HG02588 (cell line): ENCODE measurements around the gene RAB11FIP3.
A peak's percentile ranks its signal among the peaks of the same experiment; 100 is the strongest.

Experiments used
- ATAC-seq: cut with Tn5 transposase; IDR thresholded peaks from one replicate; pipeline ENCODE4 v1.9.1; 2021; ENCODE audit warnings: mild to moderate bottlenecking, moderate library complexity; ENCODE audit not compliant: unreplicated experiment

The RAB11FIP3 gene

DNA sequence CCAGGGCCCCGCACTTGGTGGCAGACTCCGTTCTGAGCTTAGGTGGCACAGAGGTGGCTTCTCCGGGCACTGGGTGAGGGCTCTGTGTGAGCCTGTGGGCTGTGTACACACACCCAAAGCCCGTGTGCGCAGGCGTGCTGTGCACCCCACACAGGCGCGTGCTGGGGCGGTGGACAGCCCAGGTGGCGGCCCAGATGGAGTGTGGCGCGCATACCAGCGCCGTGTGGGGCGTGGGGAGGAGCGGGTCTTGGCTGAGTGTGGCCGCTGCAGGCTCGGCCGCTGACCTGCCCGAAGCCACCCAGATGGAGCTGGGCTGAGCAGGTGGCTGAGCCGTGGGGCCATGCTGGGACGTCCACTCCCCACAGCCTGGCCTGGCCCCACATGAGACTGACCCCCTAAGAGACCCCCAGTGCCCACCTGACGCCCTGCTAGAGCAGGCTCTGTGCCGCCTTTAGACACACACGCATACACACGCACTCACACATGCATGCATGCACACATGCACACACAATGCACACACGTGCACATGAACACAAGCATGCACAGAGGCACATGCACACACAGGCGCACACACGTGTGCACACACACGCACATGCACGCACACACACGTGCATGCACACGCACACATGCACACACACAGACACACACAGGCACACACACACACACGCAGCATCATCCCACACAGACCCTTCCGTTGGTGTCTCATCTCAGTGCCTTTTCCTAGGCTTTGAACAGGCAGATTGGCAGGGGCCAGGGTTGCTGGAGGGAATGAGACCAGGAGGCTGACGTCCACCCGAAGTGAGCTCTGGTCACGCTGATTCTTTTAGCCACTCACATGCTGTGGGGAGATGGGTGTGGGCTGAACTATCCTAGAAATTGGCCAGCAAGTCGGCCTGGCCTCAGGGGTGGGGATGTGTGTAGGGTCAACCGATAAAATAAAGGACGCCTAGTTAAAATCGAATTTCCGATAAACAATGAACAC is 136.8 kb downstream of the RAB11FIP3 start:
- no peak for ATAC-seq

DNA sequence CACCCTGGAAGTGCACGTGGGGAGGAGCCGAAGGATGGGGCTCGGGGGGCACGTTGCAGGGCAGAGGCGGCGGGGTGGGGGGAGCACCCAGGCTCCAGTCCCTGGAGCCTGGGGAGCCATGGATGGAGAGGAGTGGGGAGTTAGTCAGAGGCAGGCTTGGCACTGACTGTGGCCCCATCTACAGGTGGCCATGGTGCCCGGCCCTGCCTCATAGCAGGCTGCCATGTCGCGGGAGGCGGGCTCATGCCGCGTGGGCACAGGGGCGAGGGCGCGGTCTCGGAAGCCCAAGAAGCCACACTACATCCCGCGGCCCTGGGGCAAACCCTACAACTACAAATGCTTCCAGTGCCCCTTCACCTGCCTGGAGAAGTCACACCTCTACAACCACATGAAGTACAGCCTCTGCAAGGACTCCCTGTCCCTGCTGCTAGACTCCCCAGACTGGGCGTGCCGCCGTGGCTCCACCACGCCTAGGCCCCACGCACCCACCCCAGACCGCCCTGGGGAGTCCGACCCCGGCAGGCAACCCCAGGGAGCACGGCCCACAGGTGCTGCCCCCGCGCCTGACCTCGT is 137.7 kb downstream of the RAB11FIP3 start:
- ATAC-seq = no peak

DNA sequence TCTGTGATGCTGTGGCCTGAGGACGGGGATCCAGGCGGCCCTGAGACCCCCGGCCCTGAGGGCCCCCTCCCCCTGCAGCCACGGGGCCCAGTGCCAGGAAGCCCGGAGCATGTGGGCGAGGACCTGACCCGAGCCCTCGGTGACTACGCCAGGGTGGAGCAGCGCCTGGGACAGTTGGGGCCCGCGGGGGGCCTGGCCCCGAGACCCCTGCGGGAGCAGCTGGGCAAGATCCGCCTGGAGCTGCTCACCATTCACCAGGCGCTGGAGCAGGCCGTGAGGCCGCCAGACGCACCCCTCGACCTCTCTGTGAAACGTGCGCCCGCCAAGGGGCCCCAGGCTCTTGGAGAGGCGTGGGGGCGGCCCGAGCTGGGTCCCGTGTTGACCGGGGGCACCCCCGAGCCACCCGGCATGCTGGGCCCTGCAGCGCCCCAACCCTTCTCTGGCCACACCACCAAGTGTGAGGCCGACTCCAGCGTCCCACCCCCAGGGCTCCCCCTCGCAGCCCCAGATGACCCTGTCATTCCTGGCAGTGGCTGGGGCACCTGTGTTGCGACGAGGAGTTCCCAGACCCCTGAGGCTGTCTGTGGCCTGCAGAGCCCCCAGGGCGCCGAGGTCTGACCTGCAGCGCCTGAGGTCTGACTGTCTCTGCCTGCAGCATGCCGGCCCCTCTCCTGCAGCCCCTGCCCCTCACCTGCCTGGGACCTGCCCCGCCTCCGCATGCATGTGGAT is 139.4 kb downstream of the RAB11FIP3 start:
- ATAC-seq = no peak

DNA sequence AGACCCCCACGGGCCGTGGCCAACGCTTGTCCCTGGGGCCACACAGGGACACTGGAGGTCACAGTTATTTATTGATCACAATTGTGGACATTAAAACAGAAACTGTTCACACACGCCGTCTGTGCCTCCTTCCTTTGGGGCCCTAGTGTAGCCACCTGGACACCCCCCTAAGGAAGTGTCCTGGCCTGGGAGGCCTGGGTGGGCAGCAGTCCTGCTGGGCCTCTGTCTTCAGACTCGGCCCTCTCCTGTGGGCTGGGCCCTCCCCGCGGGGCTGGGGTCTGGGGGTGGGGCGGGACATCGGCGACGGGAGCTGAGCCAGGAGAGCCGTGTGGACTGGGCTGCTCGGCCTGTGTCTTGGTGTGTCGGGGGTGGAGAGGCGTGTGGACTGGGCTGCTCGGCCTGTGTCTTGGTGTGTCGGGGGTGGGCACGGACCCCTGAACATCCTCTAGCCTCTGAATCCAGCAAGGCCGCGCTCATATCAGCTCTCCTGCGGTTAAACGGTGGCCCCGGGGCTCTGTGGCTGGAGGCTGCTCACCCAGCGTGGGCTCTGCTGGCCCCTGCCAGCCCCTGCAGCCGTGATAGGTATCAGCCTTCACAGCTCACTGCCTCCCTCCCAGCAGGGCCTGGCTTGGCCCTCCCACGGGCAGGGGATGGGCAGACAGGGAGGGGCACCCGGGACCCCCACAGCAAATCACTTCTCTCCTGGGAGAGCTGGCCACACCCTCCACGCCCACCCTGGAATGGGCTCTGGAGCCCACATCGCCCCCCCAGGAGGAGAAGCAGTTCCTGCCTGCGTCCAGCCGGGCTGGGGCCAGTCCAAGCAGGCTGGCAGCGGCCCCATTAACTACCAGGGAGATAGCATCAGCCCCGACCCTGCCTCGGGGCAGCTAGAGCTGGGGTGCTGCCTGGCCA is 140.2 kb downstream of the RAB11FIP3 start:
- no peak for ATAC-seq

DNA sequence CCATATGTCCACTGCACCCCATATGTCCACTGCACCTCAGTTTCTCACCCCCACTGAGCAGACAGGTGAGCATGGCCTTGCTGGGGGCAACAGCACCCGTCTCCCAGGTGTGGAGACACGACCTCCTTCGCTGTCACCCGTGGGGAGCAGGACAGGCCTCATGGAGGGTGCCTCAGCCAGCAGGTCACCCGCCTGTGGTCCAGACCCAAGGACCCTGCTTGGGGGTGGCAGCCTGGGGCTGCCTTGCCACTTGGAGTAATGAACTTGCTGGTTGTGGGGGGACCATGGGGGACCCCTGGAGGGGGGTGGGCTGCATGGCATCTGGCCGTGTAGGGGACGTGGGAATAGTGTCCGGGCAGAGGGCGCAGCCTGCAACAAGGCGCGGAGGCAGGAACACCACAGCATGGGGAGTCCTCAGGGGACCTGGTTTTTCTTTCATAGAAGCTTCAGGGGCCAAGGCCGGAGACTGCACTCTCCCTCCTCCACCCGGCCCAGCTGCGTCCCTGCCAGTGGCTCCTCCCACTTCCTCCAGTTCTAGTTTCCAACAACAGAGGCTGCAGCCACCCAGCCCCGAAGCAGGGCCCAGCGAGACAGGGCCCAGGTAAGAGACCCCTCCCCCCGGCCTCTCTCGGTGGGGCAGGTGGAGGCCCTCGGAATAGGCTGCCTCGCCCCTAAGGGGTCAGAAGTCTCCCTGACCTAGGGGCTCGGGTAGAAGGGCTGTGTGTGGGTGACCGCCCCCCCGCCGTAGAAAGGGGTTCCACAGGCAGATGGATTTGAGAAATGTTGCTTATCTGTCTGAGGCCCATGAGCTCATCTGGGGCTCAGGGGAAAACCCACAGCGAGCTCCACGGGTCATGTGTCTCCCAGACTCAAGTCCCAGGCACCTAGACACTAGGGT is 141.3 kb downstream of the RAB11FIP3 start, which contains the start of gene NHLRC4:
TSS of gene NHLRC4 (plus strand) at position 531 of the 898 bp plus-strand sequence. CDS start 1,043 bp downstream, outside the sequence.
- peak; percentile 39 for ATAC-seq

DNA sequence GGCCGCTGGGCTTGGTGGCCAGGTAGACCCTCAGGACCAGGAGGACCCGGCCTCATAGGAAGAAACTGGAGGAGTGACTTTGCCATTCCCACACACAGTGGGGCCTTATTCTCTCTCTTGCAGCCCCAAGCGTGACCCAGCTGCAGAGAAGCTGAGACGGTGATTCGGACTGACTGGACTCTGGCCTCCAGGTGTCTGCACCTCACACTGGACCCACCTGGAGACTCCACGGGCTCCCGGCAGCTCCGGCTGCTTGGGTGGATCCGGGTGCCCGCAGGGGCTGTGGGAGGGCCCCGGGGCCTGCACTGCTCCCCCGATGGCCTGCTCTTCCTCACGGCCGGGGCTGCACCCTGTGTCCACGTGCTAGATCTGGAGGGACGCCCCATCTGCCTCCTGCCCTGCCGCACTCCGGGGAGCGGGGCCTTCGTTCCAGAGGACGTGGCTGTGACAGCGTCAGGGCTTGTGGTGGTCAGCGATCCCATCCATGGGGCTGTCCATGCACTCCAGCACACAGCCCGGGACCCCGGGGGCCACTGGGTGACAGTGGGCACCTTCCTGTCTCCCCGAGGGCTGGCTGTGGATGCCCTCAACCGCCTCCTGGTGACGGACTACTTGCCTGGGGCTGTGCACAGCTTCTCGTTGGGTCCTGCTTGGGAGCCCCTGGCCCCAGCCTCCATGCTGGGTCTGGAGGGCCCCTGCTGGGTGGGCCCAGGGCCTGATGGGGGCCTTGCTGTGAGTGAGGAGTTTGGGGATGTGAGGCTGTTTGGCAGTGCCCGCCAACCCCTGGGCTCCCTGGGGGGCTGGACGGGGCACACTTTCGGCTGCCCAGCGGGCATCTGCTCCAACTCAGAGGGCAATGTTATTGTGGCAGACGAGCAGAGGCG is 142.2 kb downstream of the RAB11FIP3 start:
- ATAC-seq = no peak

DNA sequence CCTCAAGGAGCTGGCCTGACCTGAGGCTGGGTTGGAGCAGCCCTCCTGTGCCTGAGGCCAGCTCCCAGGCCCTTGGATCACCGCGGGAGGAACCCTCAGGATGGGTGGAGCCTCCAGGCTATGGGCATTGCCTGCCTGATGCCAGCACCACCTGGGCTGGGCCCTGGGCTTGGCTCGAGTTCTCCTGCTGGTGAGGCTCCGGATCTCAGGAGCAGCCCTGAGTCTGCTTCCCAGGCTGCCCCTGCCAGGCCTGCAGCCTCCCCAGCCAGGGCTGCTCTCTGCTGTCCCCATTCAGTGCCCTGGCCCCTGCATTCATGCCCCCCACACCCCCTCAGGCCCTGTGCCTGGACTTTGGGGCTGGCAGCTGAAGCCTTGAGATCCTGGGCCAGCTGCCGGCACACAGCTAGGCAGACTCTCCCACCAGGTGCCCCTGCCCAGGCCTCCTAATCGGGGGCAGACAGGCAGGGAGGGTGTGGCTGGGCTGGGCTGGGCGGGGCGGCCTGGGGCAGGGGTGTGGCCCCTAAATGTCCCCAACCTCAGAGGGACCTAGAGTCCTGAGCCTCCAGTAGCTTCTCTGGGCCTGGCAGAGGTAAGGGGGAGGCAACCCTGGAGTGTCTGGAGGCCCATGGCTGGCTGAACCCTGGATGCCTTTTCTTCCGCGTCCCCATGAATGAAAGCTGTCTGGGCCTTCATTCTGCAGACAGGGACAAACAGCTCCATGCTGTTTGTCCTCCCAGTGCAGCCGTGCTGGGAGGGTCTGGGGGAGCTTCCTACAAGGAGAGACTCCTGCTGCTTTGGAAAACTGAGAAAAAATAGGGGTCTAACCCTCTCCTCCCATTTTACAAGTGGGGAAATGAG is 143.2 kb downstream of the RAB11FIP3 start:
- ATAC-seq = no peak

DNA sequence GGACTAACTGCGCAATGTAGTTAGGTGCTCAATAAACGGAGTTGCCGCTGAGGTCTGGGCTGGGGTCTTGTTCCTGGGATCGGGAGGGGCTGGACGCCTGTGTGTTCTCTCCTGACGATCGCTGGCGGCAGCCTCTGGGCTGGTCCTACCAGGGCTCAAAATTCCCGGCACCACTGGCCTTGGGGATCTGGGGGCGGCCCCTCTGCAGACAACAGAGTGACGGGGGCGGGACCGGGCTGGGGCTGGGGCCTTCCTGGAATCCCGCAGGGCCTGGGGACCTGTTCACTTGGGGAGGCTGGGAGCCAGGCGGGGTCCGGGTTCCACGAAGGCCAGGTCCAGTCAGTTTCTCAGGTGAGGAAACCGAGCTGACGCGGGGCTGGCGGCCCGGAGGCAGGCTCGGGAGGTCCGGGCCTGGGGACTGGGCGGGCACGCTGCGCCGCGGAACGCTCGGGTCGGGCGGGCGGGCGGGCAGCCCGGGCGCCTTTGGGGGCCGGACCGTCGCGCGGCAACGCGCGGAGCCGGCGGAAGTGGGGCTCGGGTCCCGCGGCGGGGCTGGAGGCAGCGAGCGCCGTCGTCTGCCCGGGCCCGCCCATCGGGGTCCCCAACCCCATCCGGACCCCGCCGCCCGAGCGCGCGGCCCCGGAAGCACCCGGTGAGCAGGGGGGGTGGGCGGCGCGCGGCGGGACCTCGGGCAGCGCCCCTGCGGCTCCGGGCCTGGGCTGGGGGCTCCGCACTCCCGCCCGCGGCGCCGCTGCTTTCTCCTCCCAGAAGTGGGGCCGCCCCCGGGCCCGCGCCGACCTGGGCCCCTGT is 144.2 kb downstream of the RAB11FIP3 start, which contains the start of gene PIGQ:
TSS of gene PIGQ (plus strand) at position 524 of the 810 bp plus-strand sequence. CDS start 4,107 bp downstream, outside the sequence.
- no peak for ATAC-seq
